ENCODE data around the gene GLIS1. TPM values are rescaled to one million over a fixed set of nuclear protein-coding genes. Genes with fewer than 3 reads are reported as not detected.

The GLIS1 gene
- total RNA-seq, 1 donor from 2014 or later = 0.16 TPM

GRCh38 chr1:53733447-53733931 lies 5.5 kb downstream of the GLIS1 start:
- Histone ChIP-seq H3K27ac (replicated peaks) (no peak overlapping the region), H3K4me1 (peaks cover 11% of the 10 kb centered on the region), H3K9me3 (replicated peaks) (no peaks in the 10 kb centered on the region), H3K36me3 (no peaks in the 10 kb centered on the region), H3K4me3 (no peak overlapping the region), H3K27me3 (ENCODE audit: low read depth) (peaks cover 72% of the 10 kb centered on the region)
- DNase-seq = no peak
- intact Hi-C loops (cut with micrococcal nuclease) = no loop called here
- TF ChIP-seq CTCF (IDR thresholded peaks at IDR 0.05; ENCODE audit: borderline replicate concordance) = no peak

- TF ChIP-seq CTCF (IDR thresholded peaks at IDR 0.05; ENCODE audit: borderline replicate concordance) = no peak
- Histone ChIP-seq H3K27me3 (ENCODE audit: low read depth) (peaks cover 66% of the 10 kb centered on the region), H3K36me3 (no peaks in the 10 kb centered on the region), H3K4me3 (no peak overlapping the region), H3K4me1 (peaks cover 5% of the 10 kb centered on the region), H3K9me3 (replicated peaks) (no peaks in the 10 kb centered on the region), H3K27ac (replicated peaks) (no peak overlapping the region)
- DNase-seq = no peak
- intact Hi-C loops (cut with micrococcal nuclease) = no loop called here
Measured at GRCh38 chr1:53732912-53733317, 6.0 kb downstream of the GLIS1 start.

GRCh38 chr1:53732409-53732808 lies 6.6 kb downstream of the GLIS1 start:
- no peak for DNase-seq
- H3K27ac ChIP-seq (replicated peaks) = no peak overlapping the region
- intact Hi-C loops (cut with micrococcal nuclease) = no loop called here
- H3K36me3 ChIP-seq = no peaks in the 10 kb centered on the region
- H3K9me3 ChIP-seq (replicated peaks) = no peaks in the 10 kb centered on the region
- TF ChIP-seq CTCF (IDR thresholded peaks at IDR 0.05; ENCODE audit: borderline replicate concordance) = no peak
- peaks cover 61% of the 10 kb centered on the region for H3K27me3 ChIP-seq (ENCODE audit: low read depth)
- H3K4me1 ChIP-seq = no peaks in the 10 kb centered on the region
- no peak overlapping the region for H3K4me3 ChIP-seq

GRCh38 chr1:53731779-53732305 lies 7.1 kb downstream of the GLIS1 start:
- no peak overlapping the region for H3K4me3 ChIP-seq
- H3K9me3 ChIP-seq (replicated peaks) = no peaks in the 10 kb centered on the region
- TF ChIP-seq CTCF (IDR thresholded peaks at IDR 0.05; ENCODE audit: borderline replicate concordance) = no peak
- DNase-seq = no peak
- no peak overlapping the region for H3K27ac ChIP-seq (replicated peaks)
- H3K4me1 ChIP-seq = no peaks in the 10 kb centered on the region
- H3K36me3 ChIP-seq = no peaks in the 10 kb centered on the region
- intact Hi-C loops (cut with micrococcal nuclease) = no loop called here
- peaks cover 55% of the 10 kb centered on the region for H3K27me3 ChIP-seq (ENCODE audit: low read depth)

- Histone ChIP-seq H3K27me3 (ENCODE audit: low read depth) (peaks cover 48% of the 10 kb centered on the region), H3K4me1 (no peaks in the 10 kb centered on the region), H3K27ac (replicated peaks) (no peak overlapping the region), H3K9me3 (replicated peaks) (no peaks in the 10 kb centered on the region), H3K4me3 (no peak overlapping the region), H3K36me3 (no peaks in the 10 kb centered on the region)
- DNase-seq = no peak
- no peak for TF ChIP-seq CTCF (IDR thresholded peaks at IDR 0.05; ENCODE audit: borderline replicate concordance)
- intact Hi-C loops (cut with micrococcal nuclease) = no loop called here
Measured at GRCh38 chr1:53731043-53731600, 7.8 kb downstream of the GLIS1 start.
